NCI-H146 treated with DMSO at 0.1 percent for 48 hours (cell line): ENCODE results near the gene CDH23.

Experiments
- DNase-seq: peaks from one replicate; lab custom pipeline; 2025; ENCODE audit not compliant: unreplicated experiment; lab: John Stamatoyannopoulos, UW

Gene CDH23

DNA sequence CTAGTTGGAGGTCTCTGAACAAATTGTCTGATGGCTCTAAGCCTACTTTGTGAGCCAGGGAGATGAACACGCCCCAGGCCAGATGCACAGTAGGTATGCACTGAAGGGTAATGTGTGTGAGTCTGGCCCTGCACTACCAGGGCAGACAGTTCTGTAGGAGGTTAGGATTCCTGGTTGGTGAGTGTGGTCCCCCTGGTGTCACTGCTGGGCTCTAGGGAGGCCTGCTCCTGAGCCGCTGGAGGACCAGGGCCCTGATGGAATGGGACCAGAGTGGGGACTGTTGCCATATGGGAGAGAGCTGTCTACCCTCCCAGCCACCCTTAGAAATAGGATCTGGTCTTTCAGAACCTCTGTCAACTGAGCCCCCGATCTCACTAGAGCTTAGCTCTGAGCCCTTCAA, 42.0 kb downstream of the CDH23 start:
- no peak for DNase-seq

GRCh38 chr10:71439670-71440425, 43.1 kb downstream of the CDH23 start:
- DNase-seq, result no peak

DNA sequence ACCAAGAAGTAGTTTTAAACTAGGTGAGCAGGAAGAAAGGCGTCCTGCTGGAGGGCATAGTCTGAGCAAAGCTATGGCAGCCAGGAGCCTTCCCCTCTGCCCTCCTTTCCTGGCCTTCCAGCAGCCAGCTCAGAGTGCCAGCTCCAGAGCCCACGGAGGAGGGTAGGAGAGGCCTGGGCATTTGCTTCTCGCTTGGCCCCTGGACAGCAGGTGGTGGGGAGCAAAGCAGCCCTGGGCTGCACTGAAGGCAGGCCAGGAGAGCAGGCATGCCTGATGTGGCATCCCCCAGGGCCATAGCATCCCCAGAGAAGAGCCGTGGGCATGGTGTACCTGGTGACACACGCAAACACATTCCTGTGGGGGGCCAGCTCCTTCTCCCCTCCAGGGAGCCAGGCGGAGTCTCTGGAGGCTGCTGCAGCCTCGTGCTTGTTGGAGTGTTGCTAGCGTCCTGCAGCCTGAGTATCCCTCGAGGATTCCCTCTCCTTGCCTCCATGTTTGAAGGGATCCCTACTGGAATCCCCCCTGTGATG, 43.9 kb downstream of the CDH23 start:
- DNase-seq, result no peak

GRCh38 chr10:71442000-71442399, 45.3 kb downstream of the CDH23 start:
- DNase-seq, result no peak

- no peak for DNase-seq
Measured at GRCh38 chr10:71442859-71443570, 46.3 kb downstream of the CDH23 start.

GRCh38 chr10:71443676-71444075, 47.0 kb downstream of the CDH23 start:
- no peak for DNase-seq

DNA sequence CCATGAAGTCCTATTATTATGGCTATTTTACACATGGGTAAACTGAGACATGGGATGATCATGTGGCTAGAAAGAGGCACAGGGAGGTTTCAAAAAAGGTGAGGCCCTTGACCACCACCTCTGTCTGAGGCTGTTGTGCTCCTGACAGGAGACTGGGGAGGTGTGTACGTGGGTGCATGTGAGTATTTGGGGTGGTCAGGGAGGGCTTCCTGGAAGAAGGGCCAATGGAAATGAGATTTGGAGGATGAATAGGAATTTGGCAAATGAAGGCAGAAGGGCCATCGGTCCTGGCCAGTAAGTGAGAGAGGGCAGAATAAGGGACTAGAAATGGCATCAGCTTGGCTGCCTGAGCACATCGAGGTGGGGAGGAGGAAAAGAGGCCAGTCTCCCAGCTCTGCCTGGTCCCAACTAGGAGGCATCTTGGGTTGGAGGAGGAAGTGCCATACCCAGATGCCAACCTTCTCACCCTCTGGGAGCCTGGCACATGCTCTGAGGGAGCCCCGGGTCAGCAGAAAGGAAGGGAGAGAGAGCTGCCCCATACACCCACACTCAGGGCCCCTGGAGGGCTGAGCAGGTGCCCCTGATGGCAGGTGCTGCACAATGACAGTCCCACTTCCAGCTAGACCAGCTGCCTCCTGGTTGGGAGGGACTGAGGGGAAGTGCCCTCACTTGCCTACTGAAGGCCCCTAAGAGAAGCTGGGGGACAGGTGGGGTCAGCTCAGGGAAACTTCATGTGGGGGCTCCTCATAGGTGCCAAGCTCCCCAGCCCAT, 47.7 kb downstream of the CDH23 start:
- no peak for DNase-seq

- no peak for DNase-seq
Measured at GRCh38 chr10:71447676-71448075, 51.0 kb downstream of the CDH23 start.

DNA sequence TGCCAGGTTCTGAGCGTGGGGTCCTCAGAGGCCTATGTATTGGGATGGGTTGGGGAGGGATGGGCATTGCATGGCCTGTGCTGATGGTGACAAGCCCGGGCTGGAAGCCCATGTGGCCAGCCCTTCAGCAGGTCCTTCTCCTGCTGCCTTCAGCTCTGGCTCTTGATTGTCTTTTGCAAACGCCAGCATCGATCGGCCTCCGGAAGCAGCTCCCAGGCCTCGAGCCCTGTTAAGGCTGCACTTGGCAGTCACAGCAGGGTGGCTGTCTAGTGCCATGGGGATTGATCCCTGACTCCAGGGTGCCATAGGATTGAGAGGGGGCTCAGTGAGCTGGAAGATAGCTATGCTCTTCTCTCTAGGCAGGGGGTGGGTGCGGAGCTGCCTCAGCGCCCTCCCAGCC, 51.4 kb downstream of the CDH23 start:
- peak; percentile 54 for DNase-seq

DNA sequence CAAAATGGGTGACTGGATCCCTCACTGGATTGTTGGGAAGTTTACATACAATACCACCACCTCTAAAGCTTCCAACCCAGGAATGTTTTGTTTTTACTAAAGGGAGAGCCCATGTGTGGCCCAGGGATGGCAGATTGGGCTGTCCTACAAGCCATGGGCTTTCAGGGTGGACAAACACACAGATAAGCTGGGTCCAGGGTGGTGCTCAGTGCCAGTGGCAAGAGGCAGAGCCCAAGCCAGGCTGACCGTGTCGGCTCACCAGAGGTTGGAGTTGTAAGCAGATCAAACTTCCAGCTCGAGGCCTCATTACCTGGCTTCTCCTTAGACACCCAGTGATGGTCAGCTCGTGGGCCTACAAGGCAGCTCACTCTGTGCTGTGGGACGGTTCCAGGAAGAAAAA, 52.3 kb downstream of the CDH23 start:
- no peak for DNase-seq

DNA sequence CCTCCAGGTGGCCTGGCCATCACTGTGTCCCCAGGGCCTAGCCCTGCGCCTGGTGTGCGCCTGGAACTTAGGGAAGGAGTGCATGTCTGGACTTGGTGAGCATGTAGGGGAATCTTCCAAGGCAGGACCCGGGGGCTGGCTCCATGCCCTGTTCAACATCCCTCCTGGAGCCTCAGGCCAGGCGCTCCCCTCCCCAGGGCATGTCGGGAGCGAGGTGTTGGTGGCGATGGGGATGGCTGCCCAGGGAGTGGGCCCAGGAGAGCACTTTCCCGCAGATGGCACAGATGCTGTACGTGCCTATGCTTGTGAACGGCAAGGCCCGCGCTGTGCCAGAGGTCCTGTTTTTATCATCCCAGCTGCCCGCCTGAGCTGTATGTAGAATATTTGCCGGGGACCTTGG, 55.0 kb downstream of the CDH23 start:
- no peak for DNase-seq

DNA sequence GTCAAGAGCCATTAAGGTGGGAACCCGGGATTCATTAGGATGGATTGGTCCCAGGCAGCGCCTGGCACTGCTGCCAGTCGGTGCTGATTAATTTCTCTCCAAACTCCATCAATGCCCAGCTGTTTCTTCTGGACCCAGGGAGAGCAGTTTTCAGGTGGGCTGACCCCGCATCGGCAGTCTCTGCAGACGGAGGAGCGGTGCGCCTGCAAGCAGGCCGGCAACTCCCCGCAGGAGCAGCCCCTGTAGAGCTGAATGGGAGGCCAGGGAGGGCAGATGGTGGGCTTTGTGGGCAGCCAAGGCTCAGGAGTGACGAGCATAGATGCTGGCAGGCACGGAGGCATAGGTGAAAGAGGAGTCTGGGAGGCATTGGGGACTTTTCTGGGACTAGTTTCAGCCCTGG, 56.5 kb downstream of the CDH23 start:
- no peak for DNase-seq

DNA sequence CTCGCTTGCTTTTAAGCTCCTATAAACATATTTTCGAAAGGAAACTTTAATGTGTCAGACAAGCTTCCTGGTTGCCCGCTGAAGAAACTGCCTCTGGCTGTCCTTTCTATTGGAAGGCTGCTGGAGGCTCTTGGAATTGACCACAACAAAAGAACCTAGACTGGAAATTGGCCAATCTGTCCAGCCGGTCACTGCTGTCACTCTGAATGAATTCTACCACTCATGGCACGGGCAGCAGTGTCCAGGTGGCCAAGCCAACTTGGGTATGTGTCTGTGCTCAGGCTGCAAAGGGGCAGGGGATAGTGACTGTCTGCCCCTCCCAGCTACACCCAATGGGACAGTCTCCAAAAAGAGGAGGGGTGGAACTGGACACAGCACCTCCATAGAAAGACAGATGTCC, 57.6 kb downstream of the CDH23 start:
- DNase-seq, result no peak

GRCh38 chr10:71455035-71455434, 58.3 kb downstream of the CDH23 start:
- DNase-seq, result no peak

DNA sequence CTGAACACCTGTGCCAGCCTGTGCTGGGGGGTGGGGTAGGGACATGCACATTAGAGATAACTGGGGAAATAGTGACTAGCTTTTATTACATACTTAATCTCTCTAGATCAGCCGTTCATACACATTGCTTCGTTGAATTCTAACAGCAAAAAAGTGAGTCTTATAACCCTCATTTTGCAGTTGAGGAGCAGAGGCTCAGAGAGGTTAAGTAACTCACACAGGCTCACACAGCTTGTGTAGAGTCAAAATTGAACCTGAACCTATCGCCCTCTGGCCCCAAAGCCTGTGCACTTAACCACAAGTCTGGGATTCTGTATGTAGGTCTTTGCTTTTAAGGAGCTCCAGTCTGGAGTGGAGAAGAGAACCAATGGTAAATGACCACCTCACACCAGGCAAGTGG, 59.9 kb downstream of the CDH23 start:
- DNase-seq, result no peak

- DNase-seq, result no peak
Measured at GRCh38 chr10:71457908-71458307, 61.2 kb downstream of the CDH23 start.

GRCh38 chr10:71458387-71458786, 61.7 kb downstream of the CDH23 start:
- DNase-seq, result no peak

DNA sequence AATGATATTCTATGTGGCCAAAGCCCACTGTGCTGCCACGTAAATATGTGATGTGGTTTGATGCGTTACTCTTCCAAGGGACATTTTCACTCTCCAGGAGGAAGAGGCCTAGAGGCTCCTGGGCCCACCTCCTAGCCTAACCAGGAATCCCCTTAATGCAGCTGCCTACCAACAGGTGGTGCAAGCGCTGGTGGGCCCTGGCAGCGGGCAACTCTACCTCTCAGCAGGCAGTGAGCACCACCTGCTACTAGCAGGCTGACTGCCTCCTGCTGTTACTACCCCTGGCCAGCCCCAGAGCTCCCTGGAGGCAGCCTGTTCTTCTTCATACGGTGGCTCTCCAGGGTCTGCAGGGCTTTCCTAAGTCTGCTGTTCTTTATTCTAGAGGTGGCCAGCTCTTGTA, 62.8 kb downstream of the CDH23 start:
- peak; percentile 57 for DNase-seq

DNA sequence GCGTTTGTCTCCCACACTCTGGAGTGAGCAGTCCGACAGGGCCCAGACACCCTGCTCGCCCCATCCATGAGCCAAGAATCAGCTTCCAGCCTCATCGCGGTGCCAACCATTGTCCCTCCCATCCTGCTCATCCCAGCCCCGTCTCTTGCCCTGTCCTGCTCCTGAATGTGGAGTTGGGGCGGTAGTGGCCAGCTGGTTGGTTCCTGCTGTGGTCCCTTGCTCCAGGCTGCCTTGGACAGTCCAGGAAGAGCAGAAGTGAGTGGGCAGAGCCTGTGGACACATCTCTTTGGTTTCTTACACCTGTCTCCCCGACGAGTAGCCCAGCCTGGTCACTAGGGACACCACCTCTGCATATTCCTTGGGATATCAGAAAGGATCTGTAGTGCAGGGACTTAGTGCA, 63.9 kb downstream of the CDH23 start:
- DNase-seq, result no peak

DNA sequence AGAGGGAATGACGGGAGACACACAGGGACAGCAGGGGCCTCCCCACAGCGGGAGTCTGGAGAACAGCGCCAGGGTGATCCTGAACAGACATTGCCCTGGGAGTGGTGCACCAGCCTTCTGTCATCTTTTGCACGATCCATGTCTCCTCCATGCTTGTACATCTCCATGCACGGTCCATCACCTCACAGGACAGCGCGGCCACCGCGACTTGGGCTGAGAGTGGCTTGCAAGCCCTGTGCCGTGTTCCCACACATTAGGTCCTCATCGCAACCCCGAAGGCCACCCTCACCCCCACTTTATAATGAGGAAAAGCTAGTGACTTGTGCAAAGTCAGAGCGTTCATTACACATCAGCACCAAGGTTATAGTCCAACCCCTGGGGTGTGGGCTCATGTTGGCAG, 64.7 kb downstream of the CDH23 start:
- DNase-seq, result no peak

GRCh38 chr10:71462062-71462935, 65.6 kb downstream of the CDH23 start:
- peak; percentile 76 for DNase-seq
